GM20431 (cell line): ENCODE results near the gene TMEFF1.

Experiments used
- in situ Hi-C: fragments of 300-500 bp; cut with MseI, MboI; formaldehyde crosslinking; loops from one replicate; pipeline ENCODE4 v1.15.0; 2020; ENCODE audit warnings: low sequenced_read_pairs; ENCODE audit not compliant: unreplicated experiment

Gene TMEFF1

GRCh38 chr9:100561256-100561655 is 88.3 kb downstream of the TMEFF1 start:
- in situ Hi-C loops = no loop called here

- in situ Hi-C loops = no loop called here
These were observed 94.9 kb downstream of the TMEFF1 start for GRCh38 chr9:100567856-100568255.

- in situ Hi-C loops = no loop called here
These were observed 100.8 kb downstream of the TMEFF1 start for GRCh38 chr9:100573655-100574260.

- in situ Hi-C loops = no loop called here
These were observed 102.1 kb downstream of the TMEFF1 start for GRCh38 chr9:100575006-100575405.

GRCh38 chr9:100575765-100576386 is 102.9 kb downstream of the TMEFF1 start:
- in situ Hi-C loops = no loop called here

GRCh38 chr9:100577776-100578448 is 105.0 kb downstream of the TMEFF1 start, which contains the start of gene CAVIN4:
TSS of gene CAVIN4 (plus strand) at chr9:100578079. CDS start at chr9:100578144, 65 bp downstream.
- in situ Hi-C loops = no loop called here

- in situ Hi-C loops = no loop called here
These were observed 105.7 kb downstream of the TMEFF1 start for GRCh38 chr9:100578610-100579009.

GRCh38 chr9:100579665-100580064 is 106.7 kb downstream of the TMEFF1 start:
- in situ Hi-C loops = no loop called here

- in situ Hi-C loops = no loop called here
These were observed 107.3 kb downstream of the TMEFF1 start for GRCh38 chr9:100580257-100580656.

- in situ Hi-C loops = no loop called here
These were observed 108.1 kb downstream of the TMEFF1 start for GRCh38 chr9:100581081-100581480.

GRCh38 chr9:100581661-100582060 is 108.7 kb downstream of the TMEFF1 start:
- in situ Hi-C loops = no loop called here

- in situ Hi-C loops = no loop called here
These were observed 110.3 kb downstream of the TMEFF1 start for GRCh38 chr9:100583014-100583802.

- in situ Hi-C loops = no loop called here
These were observed 112.0 kb downstream of the TMEFF1 start for GRCh38 chr9:100584951-100585350.

GRCh38 chr9:100586093-100586492 is 113.1 kb downstream of the TMEFF1 start:
- in situ Hi-C loops = no loop called here

GRCh38 chr9:100587375-100587774 is 114.4 kb downstream of the TMEFF1 start:
- in situ Hi-C loops = no loop called here

GRCh38 chr9:100589582-100589981 is 116.6 kb downstream of the TMEFF1 start:
- in situ Hi-C loops = no loop called here

GRCh38 chr9:100590481-100590880 is 117.5 kb downstream of the TMEFF1 start:
- in situ Hi-C loops = no loop called here

- in situ Hi-C loops = no loop called here
These were observed 118.2 kb downstream of the TMEFF1 start for GRCh38 chr9:100591139-100591538.

- in situ Hi-C loops = no loop called here
These were observed 118.9 kb downstream of the TMEFF1 start for GRCh38 chr9:100591639-100592412.
